GM19467 (cell line): Measurements from ENCODE around the gene GPR15LG.
A peak's percentile ranks its signal among the peaks of the same experiment; 100 is the strongest.
"Not testable (repeated sequence)": the region's sequence is repeated elsewhere in the genome, so short reads cannot be mapped to it uniquely, and the experiment has no call there.

Experiments used
- ATAC-seq: cut with Tn5 transposase; IDR thresholded peaks from one replicate; pipeline ENCODE4 v1.9.1; 2021; ENCODE audit warnings: mild to moderate bottlenecking, moderate library complexity; ENCODE audit not compliant: unreplicated experiment

GPR15LG gene

GRCh38 chr10:84164442-84164841 is 9.2 kb upstream of the GPR15LG start:
- no peak for ATAC-seq

DNA sequence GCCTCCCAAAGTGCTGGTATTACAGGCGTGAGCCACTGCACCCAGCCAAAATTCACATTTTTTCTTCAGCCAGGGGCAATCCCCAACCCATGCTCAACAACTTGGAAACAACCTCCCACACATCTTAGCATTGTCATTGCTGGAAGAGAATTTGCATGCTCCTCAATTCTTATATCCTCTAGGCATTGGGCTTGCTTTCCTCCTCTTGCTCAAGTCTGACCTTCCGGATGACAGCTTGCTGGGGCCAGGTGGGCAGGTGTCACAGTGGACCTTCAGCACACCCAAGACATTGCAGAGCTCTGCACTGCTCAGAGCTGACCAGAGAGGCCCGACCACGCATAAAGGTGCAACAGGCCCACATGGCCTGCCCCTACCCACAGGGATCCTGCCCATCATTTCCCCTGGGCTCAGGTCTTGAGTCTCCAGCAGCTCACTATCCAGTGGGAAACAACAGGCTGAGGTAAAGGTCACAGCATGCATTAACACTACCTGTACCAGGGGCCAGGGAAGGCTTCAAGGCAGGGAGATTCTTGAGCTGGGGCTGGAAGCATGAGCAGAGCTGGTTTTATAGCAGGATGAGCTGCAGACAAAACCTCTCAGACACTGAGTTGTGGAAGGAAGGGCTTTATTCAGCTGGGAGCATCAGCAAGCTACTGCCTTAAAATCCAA is 6.8 kb upstream of the GPR15LG start:
- peak; percentile 53 for ATAC-seq

- ATAC-seq = peak; percentile 18
Measured at GRCh38 chr10:84167289-84167653, 6.3 kb upstream of the GPR15LG start.

- not testable (repeated sequence) for ATAC-seq
Measured at GRCh38 chr10:84168382-84168781, 5.2 kb upstream of the GPR15LG start.

- ATAC-seq = not testable (repeated sequence)
Measured at GRCh38 chr10:84171237-84171636, 2.4 kb upstream of the GPR15LG start.

- ATAC-seq = peak; percentile 16
Measured at GRCh38 chr10:84171700-84172466, 1.7 kb upstream of the GPR15LG start.

DNA sequence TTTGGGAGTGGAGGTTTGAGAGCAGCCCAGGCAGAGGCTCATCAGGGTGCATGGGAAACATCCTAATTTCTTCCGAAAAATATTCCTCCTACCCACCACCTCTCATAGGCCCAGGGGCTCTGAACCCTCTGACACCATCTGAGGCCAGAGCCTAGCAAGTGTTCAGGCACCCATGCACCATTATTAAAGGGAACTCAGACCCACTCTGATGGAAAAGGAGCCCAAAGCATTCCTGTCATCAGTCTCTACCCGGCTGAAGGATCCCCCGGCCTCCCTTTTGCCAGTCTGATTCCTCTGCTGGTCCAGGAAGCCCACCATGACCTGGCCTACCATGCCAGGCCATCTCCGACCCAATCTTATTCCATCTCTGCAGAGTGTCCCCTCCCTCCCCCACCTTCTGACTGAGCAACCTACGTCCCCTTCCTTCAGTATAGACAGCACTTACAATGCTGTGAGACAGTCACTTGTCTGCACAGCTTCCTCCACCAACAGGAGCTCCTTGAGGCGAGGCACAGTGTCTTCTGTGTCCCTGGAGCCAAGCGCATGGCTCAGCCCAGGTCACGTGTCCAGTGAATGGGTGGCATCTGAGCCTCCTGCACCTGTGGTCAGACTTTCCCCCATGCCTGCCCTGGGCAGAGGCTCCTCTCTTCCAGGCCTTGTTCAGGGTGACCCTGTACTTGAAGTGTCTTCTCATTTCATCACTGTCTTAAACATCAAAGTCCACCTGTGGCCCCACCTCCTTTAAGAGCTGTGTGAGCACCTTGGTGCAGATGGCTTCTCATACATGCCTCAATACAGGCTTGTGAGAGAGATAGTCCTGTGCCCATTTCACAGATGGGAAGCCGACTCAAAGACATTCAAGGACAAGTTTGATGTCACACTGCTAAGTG is 889 bp upstream of the GPR15LG start:
- peak; percentile 47 for ATAC-seq

DNA sequence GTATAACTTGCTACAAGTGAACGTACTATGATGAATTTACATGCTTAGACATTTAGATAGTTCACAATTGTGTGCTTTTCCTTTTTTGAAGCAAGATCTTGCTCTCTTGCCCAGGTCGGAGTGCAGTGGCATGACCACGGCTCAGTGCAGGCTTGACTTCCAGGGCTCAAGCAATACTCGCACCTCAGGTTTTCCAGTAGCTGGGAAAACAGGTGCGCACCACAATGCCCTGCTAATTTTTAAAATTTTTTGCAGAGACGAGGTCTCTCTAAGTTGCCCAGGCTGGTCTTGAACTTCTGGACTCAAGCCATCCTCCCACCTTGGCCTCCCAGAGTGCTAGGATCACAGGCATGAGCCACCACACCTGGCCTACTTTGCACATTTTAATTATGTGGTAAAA is 1.8 kb downstream of the GPR15LG start:
- no peak for ATAC-seq

DNA sequence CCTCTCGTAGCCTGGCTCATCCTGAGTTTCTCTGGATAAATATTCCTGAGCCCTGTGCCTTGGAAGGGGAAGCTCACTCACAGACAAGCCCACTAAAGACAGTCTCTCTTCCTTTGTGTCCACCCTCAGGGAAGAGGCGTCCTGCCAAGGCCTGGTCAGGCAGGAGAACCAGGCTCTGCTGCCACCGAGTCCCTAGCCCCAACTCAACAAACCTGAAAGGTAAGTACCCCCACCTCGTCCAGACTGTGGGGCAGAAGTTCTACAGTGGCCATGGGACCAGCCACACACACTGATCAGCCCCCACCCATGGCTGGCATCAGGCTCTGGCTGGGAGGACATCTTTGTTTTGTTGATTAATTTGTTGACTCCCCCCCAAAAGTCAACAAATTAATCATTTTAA is 2.8 kb downstream of the GPR15LG start:
- ATAC-seq = no peak

- ATAC-seq = no peak
Measured at GRCh38 chr10:84176836-84177474, 3.4 kb downstream of the GPR15LG start.

DNA sequence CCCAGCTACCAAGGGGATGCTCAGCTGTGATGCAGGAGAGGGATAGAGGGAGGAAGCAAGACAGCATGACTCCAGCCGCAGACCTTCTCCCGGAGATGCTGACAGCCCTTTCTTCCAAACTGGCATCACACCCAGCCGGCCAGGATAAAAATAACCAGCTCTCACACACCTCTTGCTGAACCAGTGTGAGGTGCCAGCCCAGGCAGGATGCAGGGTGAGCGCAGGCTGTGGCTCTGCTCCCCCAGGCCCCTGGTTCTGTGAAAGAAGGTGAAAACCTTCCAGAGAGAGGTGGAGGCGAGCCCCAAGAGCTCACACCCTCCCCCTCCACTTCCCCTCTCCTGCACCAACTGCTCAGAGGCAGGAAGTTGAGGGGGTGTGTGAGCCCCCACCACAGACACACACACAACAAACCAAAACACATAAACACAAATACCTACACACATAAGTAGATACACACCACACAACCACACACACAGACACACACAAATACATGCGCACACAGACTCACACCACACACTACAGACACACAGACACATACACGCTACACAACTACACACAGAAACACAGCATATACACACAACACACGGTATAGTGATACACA is 4.0 kb downstream of the GPR15LG start:
- peak; percentile 41 for ATAC-seq

- no peak for ATAC-seq
Measured at GRCh38 chr10:84178160-84178609, 4.6 kb downstream of the GPR15LG start.

GRCh38 chr10:84179059-84179710 is 5.6 kb downstream of the GPR15LG start:
- ATAC-seq = peak; percentile 86

DNA sequence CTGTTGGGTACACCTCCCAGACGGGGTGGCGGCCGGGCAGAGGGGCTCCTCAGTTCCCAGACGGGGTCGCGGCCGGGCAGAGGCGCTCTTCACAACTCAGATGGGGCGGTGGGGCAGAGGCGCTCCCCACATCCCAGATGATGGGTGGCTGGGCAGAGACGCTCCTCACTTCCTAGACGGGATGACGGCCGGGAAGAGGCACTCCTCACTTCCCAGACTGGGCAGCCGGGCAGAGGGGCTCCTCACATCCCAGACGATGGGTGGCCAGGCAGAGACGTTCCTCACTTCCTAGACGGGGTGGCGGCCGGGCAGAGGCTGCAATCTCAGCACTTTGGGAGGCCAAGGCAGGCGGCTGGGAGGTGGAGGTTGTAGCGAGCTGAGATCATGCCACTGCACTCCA is 6.8 kb downstream of the GPR15LG start:
- ATAC-seq = not testable (repeated sequence)

DNA sequence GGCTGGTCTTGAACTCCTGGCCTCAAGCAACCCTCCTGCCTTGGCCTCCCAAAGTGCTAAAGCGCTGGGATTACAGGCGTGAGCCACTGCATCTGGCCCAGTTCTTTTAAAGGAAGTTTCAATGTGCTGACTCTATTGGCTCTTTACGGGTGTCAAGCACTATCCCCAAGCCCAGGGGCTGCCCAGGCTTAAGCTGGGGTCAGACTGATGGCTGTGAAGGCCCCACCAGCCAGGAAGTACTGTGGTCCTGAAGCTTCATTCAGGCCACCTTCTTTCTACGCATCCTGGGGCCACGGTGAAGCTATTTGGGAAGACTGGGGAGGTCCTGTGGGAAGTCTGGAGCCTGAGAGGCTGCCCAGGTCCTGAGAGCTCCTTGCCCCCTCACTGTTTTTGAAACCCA is 8.0 kb downstream of the GPR15LG start:
- no peak for ATAC-seq

- ATAC-seq = no peak
Measured at GRCh38 chr10:84184517-84184916, 10.9 kb downstream of the GPR15LG start.

DNA sequence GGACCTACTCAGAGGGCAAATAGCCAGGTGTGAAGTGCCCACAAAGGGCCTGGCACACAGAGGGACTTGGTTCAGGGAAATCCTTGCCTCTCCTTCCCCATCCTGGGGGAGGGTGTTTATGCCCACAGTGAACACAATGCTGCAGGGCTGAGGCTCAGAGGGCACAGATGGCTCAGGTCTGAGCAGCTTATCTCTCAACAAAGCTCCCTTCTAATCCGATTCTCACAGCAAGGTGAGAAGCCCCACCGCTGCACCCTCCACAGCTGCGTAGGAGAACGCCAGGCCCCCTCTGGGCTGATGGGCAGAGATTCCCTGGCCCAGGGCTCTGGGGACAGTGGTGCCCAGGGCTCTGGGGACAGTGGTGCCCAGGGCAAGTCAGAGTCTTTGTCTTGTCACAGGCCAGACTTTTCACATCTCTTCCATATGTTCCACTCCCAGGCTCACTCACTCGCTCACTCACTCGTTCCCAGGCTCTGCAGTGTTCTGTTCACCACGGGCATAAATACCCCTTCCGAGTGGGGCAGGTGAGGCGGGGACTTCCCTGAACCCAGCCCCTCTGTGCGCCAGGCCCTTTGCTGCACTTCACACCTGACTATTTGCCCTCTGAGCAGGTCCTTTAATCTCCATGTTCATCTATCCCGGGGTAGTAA is 12.1 kb downstream of the GPR15LG start:
- ATAC-seq = no peak

GRCh38 chr10:84188815-84189214 is 15.2 kb downstream of the GPR15LG start:
- no peak for ATAC-seq

- ATAC-seq = no peak
Measured at GRCh38 chr10:84190621-84191020, 17.0 kb downstream of the GPR15LG start.

- no peak for ATAC-seq
Measured at GRCh38 chr10:84191106-84191505, 17.5 kb downstream of the GPR15LG start.
